HL-60 (cell line): ENCODE measurements around the gene FBXL7.

Experiments
- GABPA ChIP-seq: IDR thresholded peaks from 2 replicates; pipeline ENCODE4 v1.6.1; 2012; ENCODE audit warnings: low read depth
- POLR2AphosphoS5 ChIP-seq: IDR thresholded peaks from 2 replicates; pipeline ENCODE4 v1.6.1; 2012; ENCODE audit warnings: low read depth
- SPI1 ChIP-seq: IDR thresholded peaks from 2 replicates; pipeline ENCODE4 v1.6.1; 2012; ENCODE audit warnings: low read depth, mild to moderate bottlenecking, borderline replicate concordance
- TF ChIP-seq, protein P1 (sequence below): IDR thresholded peaks from one replicate; pipeline ENCODE4 v1.5.1; 2011; ENCODE audit warnings: low read length, control low read depth, inconsistent platforms; ENCODE audit not compliant: insufficient read depth
- TF ChIP-seq, protein P2 (sequence below): IDR thresholded peaks from 2 replicates; pipeline ENCODE4 v1.6.1; 2012; ENCODE audit warnings: low read depth; ENCODE audit not compliant: insufficient replicate concordance

DNA sequence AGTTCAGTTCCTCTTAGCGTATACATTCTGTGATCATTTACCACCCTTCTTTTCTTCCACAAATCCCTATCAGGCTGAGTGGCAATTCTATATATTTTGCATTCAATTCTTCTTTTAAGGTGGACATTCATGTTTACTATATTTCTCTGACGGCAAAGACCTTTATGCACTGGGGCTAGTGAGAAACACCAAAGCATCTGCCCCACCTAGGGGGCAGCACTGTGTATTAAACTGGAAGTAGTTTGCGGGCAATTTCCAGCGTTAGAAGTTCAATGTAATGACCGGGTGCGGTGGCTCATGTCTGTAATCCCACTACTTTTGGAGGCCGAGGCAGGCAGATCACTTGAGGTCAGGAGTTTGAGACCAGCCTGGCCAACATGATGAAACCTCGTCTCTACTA lies 27.9 kb upstream of the FBXL7 start:
- TF ChIP-seq, protein P1, sequence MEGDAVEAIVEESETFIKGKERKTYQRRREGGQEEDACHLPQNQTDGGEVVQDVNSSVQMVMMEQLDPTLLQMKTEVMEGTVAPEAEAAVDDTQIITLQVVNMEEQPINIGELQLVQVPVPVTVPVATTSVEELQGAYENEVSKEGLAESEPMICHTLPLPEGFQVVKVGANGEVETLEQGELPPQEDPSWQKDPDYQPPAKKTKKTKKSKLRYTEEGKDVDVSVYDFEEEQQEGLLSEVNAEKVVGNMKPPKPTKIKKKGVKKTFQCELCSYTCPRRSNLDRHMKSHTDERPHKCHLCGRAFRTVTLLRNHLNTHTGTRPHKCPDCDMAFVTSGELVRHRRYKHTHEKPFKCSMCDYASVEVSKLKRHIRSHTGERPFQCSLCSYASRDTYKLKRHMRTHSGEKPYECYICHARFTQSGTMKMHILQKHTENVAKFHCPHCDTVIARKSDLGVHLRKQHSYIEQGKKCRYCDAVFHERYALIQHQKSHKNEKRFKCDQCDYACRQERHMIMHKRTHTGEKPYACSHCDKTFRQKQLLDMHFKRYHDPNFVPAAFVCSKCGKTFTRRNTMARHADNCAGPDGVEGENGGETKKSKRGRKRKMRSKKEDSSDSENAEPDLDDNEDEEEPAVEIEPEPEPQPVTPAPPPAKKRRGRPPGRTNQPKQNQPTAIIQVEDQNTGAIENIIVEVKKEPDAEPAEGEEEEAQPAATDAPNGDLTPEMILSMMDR: no peak
- TF ChIP-seq POLR2AphosphoS5 (no peak), GABPA (no peak), SPI1 (no peak)
- TF ChIP-seq, protein P2, sequence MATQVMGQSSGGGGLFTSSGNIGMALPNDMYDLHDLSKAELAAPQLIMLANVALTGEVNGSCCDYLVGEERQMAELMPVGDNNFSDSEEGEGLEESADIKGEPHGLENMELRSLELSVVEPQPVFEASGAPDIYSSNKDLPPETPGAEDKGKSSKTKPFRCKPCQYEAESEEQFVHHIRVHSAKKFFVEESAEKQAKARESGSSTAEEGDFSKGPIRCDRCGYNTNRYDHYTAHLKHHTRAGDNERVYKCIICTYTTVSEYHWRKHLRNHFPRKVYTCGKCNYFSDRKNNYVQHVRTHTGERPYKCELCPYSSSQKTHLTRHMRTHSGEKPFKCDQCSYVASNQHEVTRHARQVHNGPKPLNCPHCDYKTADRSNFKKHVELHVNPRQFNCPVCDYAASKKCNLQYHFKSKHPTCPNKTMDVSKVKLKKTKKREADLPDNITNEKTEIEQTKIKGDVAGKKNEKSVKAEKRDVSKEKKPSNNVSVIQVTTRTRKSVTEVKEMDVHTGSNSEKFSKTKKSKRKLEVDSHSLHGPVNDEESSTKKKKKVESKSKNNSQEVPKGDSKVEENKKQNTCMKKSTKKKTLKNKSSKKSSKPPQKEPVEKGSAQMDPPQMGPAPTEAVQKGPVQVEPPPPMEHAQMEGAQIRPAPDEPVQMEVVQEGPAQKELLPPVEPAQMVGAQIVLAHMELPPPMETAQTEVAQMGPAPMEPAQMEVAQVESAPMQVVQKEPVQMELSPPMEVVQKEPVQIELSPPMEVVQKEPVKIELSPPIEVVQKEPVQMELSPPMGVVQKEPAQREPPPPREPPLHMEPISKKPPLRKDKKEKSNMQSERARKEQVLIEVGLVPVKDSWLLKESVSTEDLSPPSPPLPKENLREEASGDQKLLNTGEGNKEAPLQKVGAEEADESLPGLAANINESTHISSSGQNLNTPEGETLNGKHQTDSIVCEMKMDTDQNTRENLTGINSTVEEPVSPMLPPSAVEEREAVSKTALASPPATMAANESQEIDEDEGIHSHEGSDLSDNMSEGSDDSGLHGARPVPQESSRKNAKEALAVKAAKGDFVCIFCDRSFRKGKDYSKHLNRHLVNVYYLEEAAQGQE: no peak
